IPS-NIHi11 (cell line): ENCODE measurements around the gene HIGD1B.

Source experiments
- DNase-seq: peaks from one replicate; pipeline ENCODE4 v3.0.0; 2012; ENCODE audit warnings: mixed read lengths, low spot score

HIGD1B gene

DNA sequence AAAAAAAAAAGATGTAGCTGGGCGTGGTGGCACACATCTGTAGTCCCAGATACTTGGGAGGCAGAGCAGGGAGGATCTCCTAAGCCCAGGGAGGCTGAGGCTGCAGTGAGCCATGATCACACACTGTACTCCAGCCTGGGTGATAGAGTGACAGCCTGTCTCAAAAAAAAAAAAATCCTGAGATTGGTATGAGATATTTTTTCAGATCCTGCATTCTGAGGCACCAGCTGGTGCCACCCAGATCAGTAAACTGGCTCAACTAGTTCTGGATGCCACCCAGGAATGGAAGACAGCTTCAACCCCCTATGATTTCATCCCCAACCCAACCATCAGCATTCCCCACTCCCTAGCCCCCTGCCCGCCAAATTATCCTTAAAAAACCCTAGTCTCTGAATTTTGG, 10.5 kb upstream of the HIGD1B start:
- no peak for DNase-seq

DNA sequence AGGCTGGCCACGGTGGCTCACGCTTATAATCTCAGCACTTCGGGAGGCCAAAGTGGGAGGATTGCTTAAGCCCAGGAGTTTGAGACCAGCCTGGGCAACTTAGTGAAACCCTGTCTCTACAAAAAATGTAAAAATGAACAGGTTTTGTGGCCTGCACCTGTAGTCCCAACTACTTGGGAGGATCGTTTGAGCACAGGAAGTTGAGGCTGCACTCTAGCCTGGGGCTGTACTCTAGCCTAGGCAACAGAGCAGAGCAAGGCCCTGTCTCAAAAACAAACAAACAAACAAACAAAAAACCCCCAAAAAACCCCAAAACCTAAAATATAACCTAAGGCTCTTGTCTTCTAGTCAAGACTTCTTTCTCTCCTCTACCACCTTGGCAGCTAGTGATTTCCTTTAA, 7.4 kb upstream of the HIGD1B start:
- DNase-seq, result no peak

DNA sequence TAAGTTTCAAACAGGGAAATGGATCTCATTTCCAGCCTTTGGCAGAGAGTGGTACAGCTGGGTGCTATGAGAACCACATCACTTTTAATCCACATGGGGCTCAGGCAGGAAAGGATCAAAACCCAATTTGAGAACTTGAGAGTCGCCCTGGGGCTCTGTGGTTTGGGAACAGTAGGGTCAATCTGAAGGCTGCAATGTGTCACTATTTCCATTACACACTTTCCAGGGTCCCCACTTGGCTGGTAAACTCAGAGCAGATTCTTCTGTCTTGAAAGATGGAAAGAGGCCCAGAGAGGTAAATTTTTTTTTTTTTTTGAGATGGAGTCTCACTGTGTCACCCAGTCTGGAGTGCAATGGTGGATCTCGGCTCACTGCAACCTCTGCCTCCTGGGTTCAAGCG, 6.7 kb upstream of the HIGD1B start:
- no peak for DNase-seq

DNA sequence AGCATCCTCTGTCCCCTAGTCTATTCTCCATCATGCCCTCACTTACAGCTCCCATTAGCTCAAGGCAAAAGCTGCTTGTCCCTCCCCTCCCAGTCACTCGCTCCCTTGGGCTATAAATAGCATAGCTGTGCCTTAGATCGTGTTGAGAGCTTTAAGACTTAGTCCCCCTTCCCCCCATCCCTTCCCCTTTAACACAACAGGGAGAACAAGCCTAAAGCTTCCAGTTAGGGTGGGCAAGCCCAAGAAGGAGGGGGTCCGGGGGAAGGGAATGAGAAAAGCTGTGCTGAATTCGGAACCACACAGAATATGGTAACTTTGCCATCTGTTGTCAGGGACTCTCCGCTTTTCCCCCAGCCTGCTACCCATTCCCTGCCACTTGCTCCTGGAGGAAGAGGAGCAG, 4.9 kb upstream of the HIGD1B start:
- DNase-seq, result peak; percentile 46

- no peak for DNase-seq
Measured at GRCh38 chr17:44844390-44844830, 3.3 kb upstream of the HIGD1B start.

DNA sequence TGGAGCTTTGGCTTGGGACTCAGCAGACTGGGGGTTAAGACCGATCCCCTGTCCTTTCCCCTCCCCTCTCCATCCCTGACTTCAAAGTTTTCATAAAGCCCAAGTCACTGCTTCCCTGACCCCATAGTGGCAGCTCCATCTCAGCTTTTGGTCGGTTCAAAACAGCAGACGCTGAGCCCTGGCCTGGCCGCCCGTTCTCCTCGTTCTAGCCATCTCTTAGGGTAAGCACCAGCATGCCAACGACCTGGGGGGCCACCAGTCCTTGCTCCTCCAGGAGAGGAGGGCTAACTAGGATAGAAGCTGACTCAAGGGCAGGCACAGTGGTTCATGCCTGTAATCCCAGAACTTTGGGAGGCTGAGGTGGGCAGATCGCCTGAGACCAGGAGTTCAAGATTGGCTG, 1.5 kb upstream of the HIGD1B start:
- no peak for DNase-seq

GRCh38 chr17:44848257-44848795, 643 bp downstream of the HIGD1B start:
- DNase-seq, result peak; percentile 44

DNA sequence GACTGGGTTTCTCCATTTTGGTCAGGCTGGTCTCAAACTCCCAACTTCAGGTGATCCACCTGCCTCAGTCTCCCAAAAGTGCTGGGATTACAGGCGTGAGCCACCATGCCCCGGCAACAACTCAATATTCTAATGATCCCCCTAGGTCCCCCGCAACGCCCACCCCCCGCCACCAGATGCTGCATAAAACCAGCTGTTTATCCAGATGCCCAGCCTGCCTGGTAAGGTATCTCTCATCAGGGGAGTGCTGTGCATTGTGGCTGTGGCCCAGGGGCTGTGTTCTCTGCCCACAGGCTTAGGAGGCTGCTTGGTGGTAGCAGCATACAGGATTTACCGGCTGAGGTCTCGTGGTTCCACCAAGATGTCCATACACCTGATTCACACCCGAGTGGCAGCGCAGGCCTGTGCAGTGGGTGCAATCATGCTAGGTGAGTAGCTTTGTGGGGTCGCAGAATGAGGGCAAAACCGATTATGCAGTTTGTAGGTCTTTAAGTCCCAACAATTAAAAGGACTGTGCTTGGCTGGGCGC, 1.3 kb downstream of the HIGD1B start:
- DNase-seq, result no peak

DNA sequence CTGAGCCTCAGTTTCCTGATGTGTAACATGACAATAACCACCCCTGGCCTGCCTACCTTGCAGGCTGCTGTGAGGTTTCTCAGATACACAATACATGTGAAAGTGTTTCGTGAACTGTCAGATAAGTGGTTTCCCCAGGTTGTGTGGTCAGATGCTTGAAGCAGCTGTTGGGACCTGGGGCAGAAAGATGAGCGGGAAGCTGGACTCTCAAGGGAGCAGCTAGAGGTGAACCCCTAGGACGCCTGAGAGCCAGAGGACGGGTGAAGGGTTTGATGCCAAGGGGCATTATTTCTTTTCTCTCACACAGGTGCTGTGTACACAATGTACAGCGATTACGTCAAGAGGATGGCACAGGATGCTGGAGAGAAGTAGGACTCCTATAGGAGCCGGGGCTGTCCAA, 2.3 kb downstream of the HIGD1B start:
- no peak for DNase-seq

DNA sequence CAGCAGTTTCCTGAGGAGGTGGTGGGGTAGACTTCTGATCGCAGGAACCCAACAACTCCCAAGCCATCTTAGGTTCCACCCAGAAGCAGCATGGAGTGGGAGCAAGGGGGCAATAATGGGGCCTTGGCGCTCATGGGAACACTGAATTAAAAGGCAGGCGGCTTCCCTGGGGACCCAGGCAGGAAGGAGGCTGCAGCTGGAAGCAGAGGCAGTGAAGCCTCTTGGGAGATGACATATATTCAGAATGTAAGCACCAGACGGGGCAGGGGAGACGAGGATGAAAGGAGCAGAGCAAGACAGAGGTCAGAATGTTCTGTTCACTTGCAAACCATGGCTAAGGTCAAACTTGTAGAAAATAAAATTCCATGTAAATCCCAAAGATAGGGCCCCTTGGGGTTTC, 2.9 kb downstream of the HIGD1B start:
- DNase-seq, result no peak

DNA sequence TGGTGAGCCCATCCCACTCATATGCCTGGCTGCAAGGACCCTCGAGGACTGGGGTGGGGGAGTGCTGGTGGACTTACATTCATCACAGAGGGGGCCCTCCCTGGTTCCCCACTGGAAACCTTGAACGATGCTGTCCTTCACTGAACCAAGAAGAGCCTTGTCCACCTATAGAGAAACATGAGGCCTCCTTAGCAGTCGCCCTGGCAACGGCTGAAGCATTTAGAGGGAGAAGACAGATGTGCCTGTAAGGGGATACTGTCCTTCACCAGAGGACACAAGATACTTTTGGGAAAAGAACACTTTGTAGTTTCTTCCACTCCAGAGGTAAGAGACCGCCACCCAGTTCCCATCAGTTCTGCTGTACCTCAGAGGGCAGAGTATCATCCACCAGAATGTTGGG, 6.5 kb downstream of the HIGD1B start:
- DNase-seq, result no peak

GRCh38 chr17:44859701-44860100, 12.0 kb downstream of the HIGD1B start:
- DNase-seq, result no peak

- no peak for DNase-seq
Measured at GRCh38 chr17:44862278-44862914, 14.7 kb downstream of the HIGD1B start.

DNA sequence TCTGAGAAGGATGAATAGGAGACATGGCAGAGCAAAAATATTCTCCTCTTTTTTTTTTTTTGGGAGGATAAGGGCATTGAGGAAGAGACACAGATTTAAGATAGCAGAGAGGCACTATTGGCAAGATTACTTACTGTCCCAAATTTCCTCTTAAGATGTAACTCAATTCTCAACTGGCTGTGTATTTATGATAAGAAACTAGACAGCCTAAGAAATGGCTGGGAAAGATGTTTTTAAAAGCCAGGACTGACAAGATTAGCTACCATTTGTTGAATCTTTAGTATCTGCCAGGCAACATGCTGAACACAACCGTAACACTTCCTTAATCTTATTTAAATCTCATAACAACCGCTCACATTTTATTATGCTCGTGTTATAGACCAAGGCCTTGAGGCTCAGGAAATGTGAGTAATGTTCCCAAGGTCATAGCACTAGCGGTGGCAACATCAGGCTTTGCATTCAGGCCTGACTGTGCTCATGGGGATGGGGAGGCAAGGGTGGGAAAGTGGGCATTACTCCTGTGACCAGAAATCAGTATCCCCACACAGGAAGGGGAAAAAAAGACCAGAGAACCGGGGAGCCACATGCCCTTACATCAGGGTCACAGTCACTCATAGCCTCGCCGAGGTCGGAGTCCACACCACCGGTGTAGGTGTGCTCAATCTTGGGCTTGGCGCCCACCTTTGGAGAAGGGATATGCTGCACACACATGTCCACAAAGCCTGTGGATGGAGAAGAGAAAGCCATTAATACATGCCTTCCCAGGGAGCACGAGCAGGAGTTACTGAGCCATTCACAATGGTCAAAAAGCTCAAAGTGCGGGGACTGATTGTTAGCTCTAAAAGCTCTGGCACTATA, 15.6 kb downstream of the HIGD1B start:
- DNase-seq, result no peak

- no peak for DNase-seq
Measured at GRCh38 chr17:44864831-44865230, 17.1 kb downstream of the HIGD1B start.

DNA sequence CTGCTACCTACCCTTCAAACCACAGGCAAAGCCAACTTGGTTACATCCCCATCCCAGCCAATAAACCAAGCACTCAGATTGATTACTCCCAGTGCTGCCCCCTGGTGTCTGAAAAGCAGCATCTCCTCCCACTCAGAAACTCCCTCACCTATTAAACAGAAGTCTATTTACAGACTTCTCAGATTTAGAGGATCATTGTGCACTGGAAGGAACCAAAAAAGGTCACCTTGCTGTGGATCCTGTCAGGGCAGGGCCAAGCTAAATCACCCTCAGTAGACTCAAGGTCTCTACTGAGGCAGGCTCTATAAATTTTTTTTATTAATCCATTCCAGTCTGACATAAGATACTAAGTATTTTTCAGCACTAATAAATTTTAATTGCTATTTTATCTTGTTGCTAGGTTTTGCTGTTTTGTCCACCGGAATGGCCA, 17.6 kb downstream of the HIGD1B start:
- peak; percentile 84 for DNase-seq

DNA sequence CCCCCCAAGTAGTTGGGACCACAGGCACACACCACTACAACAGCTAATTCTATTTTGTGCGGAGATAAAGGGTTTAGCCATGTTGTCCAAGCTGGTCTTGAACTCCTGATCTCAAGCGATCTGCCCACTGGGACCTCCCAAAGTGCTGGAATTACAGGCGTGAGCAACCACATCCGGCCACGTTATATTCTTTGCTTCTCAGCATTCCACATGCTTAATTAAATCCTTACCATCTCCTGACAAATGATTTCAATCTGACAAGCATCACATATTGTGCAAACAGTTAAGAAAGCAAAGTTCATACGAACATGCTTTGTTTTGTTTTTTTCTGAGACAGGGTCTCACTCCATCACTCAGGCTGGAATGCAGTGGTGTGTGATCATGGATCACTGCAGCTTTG, 18.2 kb downstream of the HIGD1B start:
- DNase-seq, result no peak

GRCh38 chr17:44867841-44868240, 20.2 kb downstream of the HIGD1B start:
- DNase-seq, result no peak

DNA sequence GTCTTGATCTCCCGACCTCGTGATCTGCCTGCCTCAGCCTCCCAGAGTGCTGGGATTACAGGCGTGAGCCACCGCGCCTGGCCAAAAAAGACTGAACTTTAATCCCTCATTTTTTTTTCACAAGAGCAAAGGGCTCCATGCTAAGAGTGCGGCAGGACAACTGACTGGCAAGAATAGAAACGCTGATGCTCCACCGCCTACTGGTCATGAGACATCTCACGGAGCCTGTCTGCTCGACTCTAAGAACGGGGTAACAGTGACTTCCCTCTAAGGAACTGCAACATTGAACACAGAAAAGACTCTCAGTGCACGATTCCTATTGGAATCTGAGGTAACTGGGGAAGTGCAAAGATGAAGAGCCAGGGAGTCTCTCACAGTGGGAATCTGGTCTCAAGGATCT, 23.9 kb downstream of the HIGD1B start:
- DNase-seq, result no peak

DNA sequence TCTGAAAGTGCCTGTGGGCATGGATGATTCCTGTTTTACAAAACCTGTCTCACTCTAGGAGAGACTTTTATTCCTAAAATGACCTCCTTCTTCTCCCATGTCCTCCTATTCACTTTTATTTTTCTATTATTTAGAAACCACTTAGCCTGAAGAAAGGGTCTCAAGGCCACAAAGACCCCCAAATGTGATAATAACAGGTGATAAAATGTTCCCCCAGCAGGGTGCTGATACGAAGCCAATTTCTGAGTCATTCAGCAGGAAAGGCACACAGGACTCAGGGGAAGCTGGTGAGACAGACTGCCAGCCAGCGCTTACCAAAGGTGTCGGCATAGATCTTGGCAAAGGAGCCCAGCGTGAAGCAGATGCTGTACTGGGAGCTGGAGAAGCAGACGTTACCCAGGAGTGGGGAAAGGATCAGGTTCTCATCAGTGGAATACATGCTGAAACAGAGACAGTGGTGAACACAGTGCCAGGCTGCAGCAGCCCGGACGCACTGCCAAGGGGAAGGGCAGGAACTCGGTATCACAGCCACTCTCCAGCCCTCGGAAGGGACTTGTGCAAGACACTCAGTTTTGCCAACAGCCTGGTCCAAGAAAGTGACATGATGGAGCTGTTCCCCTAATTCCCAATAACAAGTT, 24.6 kb downstream of the HIGD1B start:
- DNase-seq, result no peak

- DNase-seq, result no peak
Measured at GRCh38 chr17:44875761-44876160, 28.1 kb downstream of the HIGD1B start.

DNA sequence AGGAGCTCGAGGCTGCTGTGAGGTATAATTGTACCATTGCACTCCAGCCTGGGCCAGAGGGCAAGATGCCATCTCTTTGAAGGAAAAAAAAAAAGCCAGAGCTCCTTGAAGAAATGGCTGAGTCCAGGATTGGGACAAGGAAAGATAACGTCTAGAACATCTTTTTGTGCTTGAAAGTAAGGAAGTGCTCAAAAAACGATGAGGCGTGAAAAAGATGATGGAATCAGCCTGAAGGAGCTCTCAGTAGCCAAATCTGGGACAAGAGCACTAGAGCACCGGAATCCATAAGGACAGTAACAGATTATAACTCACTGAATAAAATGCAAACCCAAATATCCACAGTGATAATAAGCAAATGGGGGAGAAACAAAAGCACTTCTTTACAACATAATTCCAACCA, 29.4 kb downstream of the HIGD1B start:
- DNase-seq, result no peak
